Peyer's patch (tissue), 4 donors: Measurements from ENCODE around the gene ZPR1. TPM values are rescaled to one million over a fixed set of nuclear protein-coding genes. Genes with fewer than 3 reads are reported as not detected.

Experiments used
- DNase-seq, 3 donors: peaks; one replicate each; pipeline ENCODE4 v3.0.0-alpha.2; 2017 to 2019
- H3K27ac ChIP-seq, 4 donors: fragments of 200-600 bp; sonication (generic); one replicate each; pipeline ENCODE4 v1.5.1; 2016 to 2019
- H3K27me3 ChIP-seq, 2 donors: fragments of 200-600 bp; sonication (generic); one replicate each; pipeline ENCODE4 v1.5.1; 2019
- H3K36me3 ChIP-seq, 3 donors: fragments of 200-600 bp; sonication (generic); one replicate each; pipeline ENCODE4 v1.5.1; 2016 to 2019
- H3K4me1 ChIP-seq, 4 donors: fragments of 200-600 bp; sonication (generic); one replicate each; pipeline ENCODE4 v1.5.1; 2016 to 2019
- H3K4me3 ChIP-seq, 4 donors: fragments of 200-600 bp; sonication (generic); 1 replicate in 3 of 4; 2 replicates in 1 of 4; pipeline ENCODE4 v1.5.1; 2016 to 2019; ENCODE audit warnings: mild to moderate bottlenecking in 1 of 4
- H3K9me3 ChIP-seq, 4 donors: fragments of 200-600 bp; sonication (generic); one replicate each; pipeline ENCODE4 v1.5.1; 2016 to 2019; ENCODE audit warnings: mild to moderate bottlenecking in 1 of 4
- CTCF ChIP-seq, 6 experiments: fragments of 450-650 bp in 4 of 6; fragments of 200-600 bp in 2 of 6; sonication (generic) in 1 of 6; IDR thresholded peaks; one replicate each; pipeline ENCODE4 v1.5.1; 2017 to 2019; ENCODE audit warnings: antibody characterized with exemption in 6 of 6, mild to moderate bottlenecking in 3 of 6, moderate library complexity in 1 of 6
- POLR2A ChIP-seq, 2 donors: fragments of 450-650 bp; IDR thresholded peaks; one replicate each; pipeline ENCODE4 v1.5.1; 2017; ENCODE audit warnings: antibody characterized with exemption in 2 of 2, mild to moderate bottlenecking in 2 of 2, moderate library complexity in 2 of 2
- total RNA-seq, 4 donors: library from RNA; depleted of rRNA; stranded (reverse); fragments of >200 nt; gene quantifications; one replicate each; pipeline ENCODE4 v1.1.0, GENCODE V29; 2016

Gene ZPR1
- total RNA-seq, 4 donors from 2014 or later = 17.0 to 52.6 (median 32.5) TPM

GRCh38 chr11:116829525-116830183 lies 41.8 kb upstream of the ZPR1 start, which contains the start of gene APOC3:
APOC3 (plus strand) TSS chr11:116829907; CDS start chr11:116830583, 676 bp downstream.
- DNase-seq = peak in 2 of 3 donors; percentile 79
- Histone ChIP-seq H3K36me3 (no peaks in the 10 kb centered on the region), H3K27me3 (no peaks in the 10 kb centered on the region), H3K27ac (peak within 1 kb of the TSS in 3 of 4 donors; percentile 46 to 92 (median 81)), H3K9me3 (no peaks in the 10 kb centered on the region), H3K4me1 (no peaks in the 10 kb centered on the region), H3K4me3 (peak within 1 kb of the TSS in 2 of 4 donors; percentile 43 to 53)
- no peak for TF ChIP-seq CTCF (IDR thresholded peaks at IDR 0.05)
- TF ChIP-seq POLR2A (IDR thresholded peaks at IDR 0.05) = peak; percentile 71 to 81

- no peaks in the 10 kb centered on the region for H3K4me1 ChIP-seq
- DNase-seq = peak in 2 of 3 donors; percentile 61 to 72
- no peaks in the 10 kb centered on the region for H3K9me3 ChIP-seq
- H3K4me3 ChIP-seq = peak overlapping the region in 2 of 4 donors; percentile 43 to 53
- no peaks in the 10 kb centered on the region for H3K27me3 ChIP-seq
- H3K27ac ChIP-seq = peak overlapping the region in 3 of 4 donors; percentile 46 to 92 (median 81)
- TF ChIP-seq POLR2A (IDR thresholded peaks at IDR 0.05) (peak in 1 of 2 donors; percentile 21), CTCF (IDR thresholded peaks at IDR 0.05) (no peak)
- no peaks in the 10 kb centered on the region for H3K36me3 ChIP-seq
Observed at GRCh38 chr11:116828632-116829524, 41.1 kb upstream of the ZPR1 start.

- Histone ChIP-seq H3K36me3 (no peaks in the 10 kb centered on the region), H3K27ac (peak overlapping the region in 3 of 4 donors; percentile 49 to 92 (median 81)), H3K9me3 (no peaks in the 10 kb centered on the region), H3K27me3 (no peaks in the 10 kb centered on the region), H3K4me1 (no peaks in the 10 kb centered on the region), H3K4me3 (no peak overlapping the region)
- DNase-seq = no peak
- no peak for TF ChIP-seq POLR2A (IDR thresholded peaks at IDR 0.05)
- no peak for TF ChIP-seq CTCF (IDR thresholded peaks at IDR 0.05)
Observed at GRCh38 chr11:116827461-116827860, 39.6 kb upstream of the ZPR1 start.

GRCh38 chr11:116826751-116827431 lies 39.1 kb upstream of the ZPR1 start:
- Histone ChIP-seq H3K4me1 (no peaks in the 10 kb centered on the region), H3K4me3 (peak overlapping the region in 1 of 4 donors; percentile 11), H3K27me3 (no peaks in the 10 kb centered on the region), H3K9me3 (no peaks in the 10 kb centered on the region), H3K27ac (peak overlapping the region in 3 of 4 donors; percentile 49 to 92 (median 81)), H3K36me3 (no peaks in the 10 kb centered on the region)
- peak in 2 of 3 donors; percentile 80 to 85 for DNase-seq
- TF ChIP-seq POLR2A (IDR thresholded peaks at IDR 0.05) (peak; percentile 13 to 51), CTCF (IDR thresholded peaks at IDR 0.05) (peak in 1 of 6 experiments; percentile 1)
